H1 (cell line): Measurements from ENCODE around the gene ANK3. TPM values are rescaled to one million over a fixed set of nuclear protein-coding genes. Genes with fewer than 3 reads are reported as not detected.

ENCODE experiments used
- CTCF ChIA-PET: fragments of 300-600 bp; sonication (Branson Sonifier 250); formaldehyde crosslinking; loops from one replicate; lab custom pipeline; 2021; ENCODE audit not compliant: partially characterized antibody; lab: Charles Lee
- POLR2A ChIA-PET: fragments of 300-600 bp; sonication (Branson Sonifier 250); formaldehyde crosslinking; loops from one replicate; lab custom pipeline; 2021; ENCODE audit warnings: inconsistent platforms; ENCODE audit not compliant: partially characterized antibody; lab: Charles Lee
- DNase-seq, 2 experiments: peaks; one replicate each; pipeline versions ENCODE4 v3.0.0 to v3.0.0-alpha.2; 2010 to 2022; ENCODE audit warnings: low spot score in 2 of 2, low read depth in 1 of 2, mixed read lengths in 1 of 2
- FAIRE-seq: peaks from 2 replicates; lab custom pipeline; 2011; peaks lifted over from hg19 to GRCh38; lab: Jason Lieb, UNC
- H2AFZ ChIP-seq: 2 replicates; pipeline ENCODE4 v1.8.1; 2012; ENCODE audit warnings: low read length, inconsistent platforms
- H2AK5ac ChIP-seq: 2 replicates; pipeline ENCODE4 v1.6.1; 2013; ENCODE audit warnings: low read depth, low read length
- H2BK120ac ChIP-seq: replicated peaks from 2 replicates; pipeline ENCODE3; 2013; ENCODE audit warnings: low read depth, low read length, inconsistent platforms
- H2BK12ac ChIP-seq: 2 replicates; pipeline ENCODE4 v1.6.1; 2013; ENCODE audit warnings: low read depth, low read length
- H2BK15ac ChIP-seq: 2 replicates; pipeline ENCODE4 v1.6.1; 2013; ENCODE audit warnings: low read length
- H2BK20ac ChIP-seq: 2 replicates; pipeline ENCODE4 v1.6.1; 2013; ENCODE audit warnings: low read length
- H2BK5ac ChIP-seq: 2 replicates; pipeline ENCODE4 v1.6.1; 2013; ENCODE audit warnings: low read depth, low read length
- H3K14ac ChIP-seq: 2 replicates; pipeline ENCODE4 v1.6.1; 2013; ENCODE audit warnings: inconsistent platforms; ENCODE audit not compliant: insufficient read length
- H3K18ac ChIP-seq: 2 replicates; pipeline ENCODE4 v1.6.1; 2013; ENCODE audit warnings: low read length; ENCODE audit errors: extremely low read depth
- H3K23ac ChIP-seq: 2 replicates; pipeline ENCODE4 v1.6.1; 2013; ENCODE audit warnings: inconsistent platforms; ENCODE audit not compliant: insufficient read length
- H3K23me2 ChIP-seq: 2 replicates; pipeline ENCODE4 v1.6.1; 2013; ENCODE audit warnings: low read depth, low read length
- H3K27ac ChIP-seq: 2 replicates; pipeline ENCODE4 v1.6.1; 2011; ENCODE audit warnings: low read depth, low read length, inconsistent platforms
- H3K27me3 ChIP-seq, 4 experiments: replicated peaks in 1 of 4; 1 replicate in 1 of 4; 2 replicates in 3 of 4; pipeline versions ENCODE4 v1.6.1 to v1.8.1; 2011 to 2013; ENCODE audit warnings: low read length in 3 of 4, mild to moderate bottlenecking in 3 of 4, inconsistent platforms in 2 of 4, mixed read lengths in 2 of 4, moderate library complexity in 1 of 4; ENCODE audit not compliant: control insufficient read depth in 3 of 4, insufficient read depth in 3 of 4; ENCODE audit errors: extremely low read depth in 1 of 4
- H3K36me3 ChIP-seq, 4 experiments: 2 replicates each; pipeline versions ENCODE4 v1.6.1 to v1.8.1; 2011 to 2013; ENCODE audit warnings: mild to moderate bottlenecking in 4 of 4, low read length in 3 of 4, moderate library complexity in 2 of 4, control low read depth in 1 of 4, inconsistent platforms in 1 of 4; ENCODE audit not compliant: insufficient read depth in 4 of 4, control insufficient read depth in 2 of 4
- H3K4ac ChIP-seq: replicated peaks from 2 replicates; pipeline ENCODE3; 2013; ENCODE audit warnings: low read length, low read depth, mixed read lengths, inconsistent platforms; ENCODE audit not compliant: insufficient read length
- H3K4me1 ChIP-seq, 4 experiments: replicated peaks in 1 of 4; 1 replicate in 1 of 4; 2 replicates in 3 of 4; pipeline versions ENCODE4 v1.6.1 to v1.8.1; 2011 to 2013; ENCODE audit warnings: low read length in 3 of 4, inconsistent platforms in 2 of 4, mixed read lengths in 1 of 4; ENCODE audit not compliant: insufficient read depth in 4 of 4, control insufficient read depth in 3 of 4
- H3K4me2 ChIP-seq, 2 experiments: 2 replicates each; pipeline versions ENCODE4 v1.6.1 to v1.8.1; 2011 to 2013; ENCODE audit warnings: low read depth in 2 of 2, low read length in 2 of 2, control low read depth in 1 of 2, inconsistent platforms in 1 of 2, mild to moderate bottlenecking in 1 of 2; ENCODE audit not compliant: insufficient read depth in 1 of 2
- H3K4me3 ChIP-seq, 4 experiments: fragments of 200-600, 300-600 bp in 1 of 4; sonication (generic), shearing (Covaris generic), sonication (Bioruptor Twin) in 1 of 4; 2 replicates each; pipeline versions ENCODE4 v1.5.1 to v1.8.1; 2011 to 2016; ENCODE audit warnings: low read length in 4 of 4, low read depth in 3 of 4, control low read depth in 2 of 4, inconsistent platforms in 2 of 4, mild to moderate bottlenecking in 2 of 4, mixed read lengths in 1 of 4, moderate library complexity in 1 of 4; ENCODE audit not compliant: insufficient read depth in 2 of 4; ENCODE audit errors: extremely low read depth in 1 of 4
- H3K56ac ChIP-seq: replicated peaks from 2 replicates; pipeline ENCODE3; 2013; ENCODE audit warnings: low read depth, mild to moderate bottlenecking, mixed read lengths, low read length, inconsistent platforms; ENCODE audit not compliant: insufficient read length
- H3K79me1 ChIP-seq: 2 replicates; pipeline ENCODE4 v1.6.1; 2013; ENCODE audit warnings: low read depth, low read length, control low read depth
- H3K79me2 ChIP-seq, 2 experiments: 2 replicates each; pipeline versions ENCODE4 v1.6.1 to v1.8.1; 2012 to 2013; ENCODE audit warnings: low read length in 2 of 2, mild to moderate bottlenecking in 2 of 2, inconsistent platforms in 1 of 2; ENCODE audit not compliant: insufficient read depth in 2 of 2, control insufficient read depth in 1 of 2
- H3K9ac ChIP-seq, 4 experiments: replicated peaks in 1 of 4; 1 replicate in 1 of 4; 2 replicates in 3 of 4; pipeline versions ENCODE4 v1.6.1 to v1.8.1; 2011 to 2013; ENCODE audit warnings: low read depth in 3 of 4, low read length in 3 of 4, control low read depth in 2 of 4, mild to moderate bottlenecking in 2 of 4, moderate library complexity in 2 of 4, inconsistent platforms in 1 of 4; ENCODE audit errors: extremely low read depth in 1 of 4
- H3K9me3 ChIP-seq, 2 experiments: 2 replicates each; pipeline versions ENCODE4 v1.6.1 to v1.8.1; 2012 to 2013; ENCODE audit warnings: mild to moderate bottlenecking in 2 of 2, moderate library complexity in 2 of 2, control low read depth in 1 of 2, inconsistent platforms in 1 of 2, low read depth in 1 of 2, low read length in 1 of 2, mixed read lengths in 1 of 2; ENCODE audit not compliant: insufficient read depth in 2 of 2
- H4K20me1 ChIP-seq, 2 experiments: replicated peaks in 1 of 2; 2 replicates each; pipeline versions ENCODE3 to v1.8.1; 2011 to 2013; ENCODE audit warnings: inconsistent platforms in 2 of 2, low read length in 2 of 2, mild to moderate bottlenecking in 1 of 2; ENCODE audit not compliant: insufficient read depth in 2 of 2, control insufficient read depth in 1 of 2
- H4K5ac ChIP-seq: 2 replicates; pipeline ENCODE4 v1.6.1; 2013; ENCODE audit warnings: low read length, low read depth, mixed read lengths, inconsistent platforms; ENCODE audit not compliant: insufficient read length
- H4K8ac ChIP-seq: 2 replicates; pipeline ENCODE4 v1.8.0; 2013; ENCODE audit warnings: mild to moderate bottlenecking, moderate library complexity, low read length, inconsistent platforms; ENCODE audit not compliant: insufficient read depth; ENCODE audit errors: extremely low read depth
- H4K91ac ChIP-seq: replicated peaks from 2 replicates; pipeline ENCODE3; 2013; ENCODE audit warnings: low read length, mixed read lengths, inconsistent platforms; ENCODE audit not compliant: insufficient read length
- CEBPB ChIP-seq: IDR thresholded peaks from 2 replicates; pipeline ENCODE4 v1.6.1; 2012; ENCODE audit warnings: low read depth, low read length
- E2F6 ChIP-seq: IDR thresholded peaks from 2 replicates; pipeline ENCODE4 v1.6.1; 2012; ENCODE audit warnings: inconsistent platforms
- EGR1 ChIP-seq: IDR thresholded peaks from 2 replicates; pipeline ENCODE4 v1.6.1; 2011; ENCODE audit warnings: low read depth, low read length, borderline replicate concordance
- GABPA ChIP-seq: IDR thresholded peaks from 2 replicates; pipeline ENCODE4 v1.6.1; 2011; ENCODE audit warnings: mild to moderate bottlenecking, low read length, moderate library complexity, borderline replicate concordance; ENCODE audit not compliant: insufficient read depth
- HDAC2 ChIP-seq, 2 experiments: fragments of 300-600 bp in 1 of 2; sonication (generic) in 1 of 2; IDR thresholded peaks; 2 replicates each; pipeline ENCODE4 v1.6.1; 2011 to 2012; ENCODE audit warnings: low read depth in 2 of 2, low read length in 2 of 2, mild to moderate bottlenecking in 2 of 2, moderate library complexity in 2 of 2, borderline replicate concordance in 1 of 2, inconsistent platforms in 1 of 2
- HDAC6 ChIP-seq: IDR thresholded peaks from one replicate; pipeline ENCODE4 v1.7.1; 2012; ENCODE audit warnings: low read depth, mild to moderate bottlenecking, inconsistent platforms, low read length, moderate library complexity
- NRF1 ChIP-seq: IDR thresholded peaks from 2 replicates; pipeline ENCODE4 v1.6.1; 2011; ENCODE audit warnings: mild to moderate bottlenecking, low read depth, low read length, improper control_type of control experiment
- SP2 ChIP-seq: IDR thresholded peaks from 2 replicates; pipeline ENCODE4 v1.6.1; 2012; ENCODE audit warnings: mild to moderate bottlenecking, low read length, inconsistent platforms
- SRF ChIP-seq: IDR thresholded peaks from 2 replicates; pipeline ENCODE4 v1.6.1; 2011; ENCODE audit warnings: mild to moderate bottlenecking, low read depth, low read length, moderate library complexity
- SUZ12 ChIP-seq: fragments of 200-600 bp; sonication (generic); IDR thresholded peaks from 2 replicates; pipeline ENCODE4 v1.6.1; 2012; ENCODE audit warnings: mild to moderate bottlenecking, inconsistent platforms, low read length, moderate library complexity, mixed read lengths
- TAF1 ChIP-seq: IDR thresholded peaks from 2 replicates; pipeline ENCODE4 v1.6.1; 2011; ENCODE audit warnings: mild to moderate bottlenecking, low read depth, low read length
- TBP ChIP-seq: IDR thresholded peaks from 2 replicates; pipeline ENCODE4 v1.6.1; 2011; ENCODE audit warnings: low read depth, low read length, improper control_type of control experiment
- YY1 ChIP-seq: IDR thresholded peaks from 2 replicates; pipeline ENCODE4 v1.6.1; 2011; ENCODE audit warnings: low read depth, mild to moderate bottlenecking, low read length
- ZNF274 ChIP-seq: IDR thresholded peaks from 2 replicates; pipeline ENCODE4 v1.7.0; 2012; ENCODE audit warnings: low read length, borderline replicate concordance; ENCODE audit errors: extremely low read depth
- whole genome bisulfite sequencing, 2 experiments: shearing (Covaris generic) in 1 of 2; methylation state at CpG; one replicate each; pipeline versions ENCODE4 v1.1.6 to v1.1.7; 2013 to 2015; ENCODE audit warnings: low lambda C conversion rate in 2 of 2, mixed read lengths in 2 of 2, inconsistent platforms in 1 of 2, low coverage in 1 of 2, missing lambda C conversion rate in 1 of 2; ENCODE audit not compliant: insufficient replicate concordance in 2 of 2, insufficient coverage in 1 of 2, insufficient read length in 1 of 2; ENCODE audit errors: extremely low coverage in 1 of 2, missing lambda C conversion rate in 1 of 2; 5-methylcytosine and 5-hydroxymethylcytosine counted together
- polyA plus RNA-seq, 7 experiments: library from polyadenylated mRNA; depleted of rRNA in 3 of 7; stranded (reverse) in 5 of 7; unstranded in 2 of 7; fragments of >200 nt in 5 of 7; fragments of 200-250 nt in 2 of 7; gene quantifications; 1 replicate in 5 of 7; 2 replicates in 1 of 7; 4 replicates in 1 of 7; pipeline versions ENCODE4 v1.2.1 to v1.2.3, GENCODE V29; 2011 to 2013; ENCODE audit warnings: missing spikeins in 2 of 7, mixed read lengths in 2 of 7
- total RNA-seq: library from RNA; stranded (reverse); fragmentation: NEBNext Ultra II Directional; extraction: Animal tissue kit (Norgen Biotek cat#: 25700); gene quantifications from 2 replicates; pipeline ENCODE4 v1.2.1, GENCODE V29; 2021

Gene ANK3
- total and polyA plus RNA-seq, 2 of the 8 experiments (the other 6 are each of a cell fraction or from before 2014, with no cell fraction given): 18.1 to 67.9 TPM

- Histone ChIP-seq H2BK120ac (no peak overlapping the region), H2BK15ac (no peak overlapping the region), H3K23ac (no peak overlapping the region), H3K27me3 (no peaks in the 10 kb centered on the region), H3K79me2 (no peaks in the 10 kb centered on the region), H2BK20ac (no peak overlapping the region), H3K4ac (no peak overlapping the region), H3K18ac (no peak overlapping the region), H3K14ac (no peak overlapping the region), H3K23me2 (no peaks in the 10 kb centered on the region), H4K20me1 (no peaks in the 10 kb centered on the region), H3K9me3 (peaks cover 0 to 10% of the 10 kb centered on the region in 2 experiments; a peak in 2 of 4 replicates), H4K5ac (no peak overlapping the region), H3K27ac (no peak overlapping the region), H3K9ac (no peak overlapping the region), H4K8ac (no peak overlapping the region), H3K4me1 (no peaks in the 10 kb centered on the region), H4K91ac (no peak overlapping the region), H3K36me3 (peaks cover 0 to 3% (median 0%) of the 10 kb centered on the region in 4 experiments; a peak in 1 of 8 replicates), H3K4me2 (no peak overlapping the region), H3K79me1 (no peaks in the 10 kb centered on the region), H2AK5ac (no peak overlapping the region), H2BK12ac (no peak overlapping the region), H3K4me3 (no peak overlapping the region), H3K56ac (no peak overlapping the region), H2AFZ (no peak overlapping the region), H2BK5ac (no peak overlapping the region)
- ChIA-PET CTCF (interaction anchor here (1.1 to 1.9 kb wide), 3 partner anchors 9 to 28 kb away, joined by 3 to 5 read pairs (median 3); no protein-coding TSS in a partner anchor), POLR2A (no interaction called here)
- DNase-seq (no peak), FAIRE-seq (no peak)
- 88% methylated on average over 1 of the region's 1 CpG; no CpG with 5 or more reads in 1 of the 2 experiments for WGBS, 2 experiments
- TF ChIP-seq SP2: no peak
- no peak for TF ChIP-seq ZNF274
- no peak for TF ChIP-seq SRF
- no peak for TF ChIP-seq EGR1
- TF ChIP-seq E2F6: no peak
- TF ChIP-seq HDAC2 (IDR thresholded peaks at IDR 0.05; ENCODE audit: borderline replicate concordance in 1 of 2, low read depth in 2 of 2, low read length in 2 of 2): no peak
- no peak for TF ChIP-seq HDAC6
- no peak for TF ChIP-seq YY1
- no peak for TF ChIP-seq GABPA
- no peak for TF ChIP-seq CEBPB
- no peak for TF ChIP-seq TAF1
- TF ChIP-seq SUZ12: no peak
- no peak for TF ChIP-seq TBP
- no peak for TF ChIP-seq NRF1
Measured at GRCh38 chr10:59980356-59980755, 409.3 kb downstream of the ANK3 start.
